Measurements from ENCODE around the gene CRYGA. TPM values are rescaled to one million over a fixed set of nuclear protein-coding genes. Genes with fewer than 3 reads are reported as not detected.

Gene CRYGA
- total RNA-seq, 2 experiments from 2014 or later = not detected

DNA sequence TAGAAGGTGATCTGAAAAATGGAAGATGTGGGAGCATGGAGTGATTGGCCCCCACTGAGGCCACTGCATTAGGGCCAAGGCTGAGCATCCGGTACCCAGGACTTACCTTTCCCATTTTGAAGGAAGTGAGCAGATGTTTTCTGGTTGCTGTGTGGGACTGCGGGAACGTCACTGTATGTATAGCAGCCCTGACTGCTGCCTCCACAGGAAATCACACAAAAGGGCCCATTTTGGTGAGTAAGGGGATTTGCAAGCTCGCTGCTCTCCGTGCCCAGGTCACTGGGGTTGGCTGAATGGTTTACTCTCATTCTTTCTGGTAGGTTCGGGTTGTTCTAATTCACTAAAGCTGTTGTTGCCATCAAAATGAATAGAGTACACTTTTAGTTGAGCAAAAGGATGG is 17.4 kb downstream of the CRYGA start, which contains the start of gene CRYGB:
Gene CRYGB, minus strand, starts transcription at position 153 of the 400 bp plus-strand sequence. Its CDS starts 38 bp downstream, at position 115.
- DNase-seq (no peak), ATAC-seq (ENCODE audit: poor library complexity) (no peak)
- no peaks in the 10 kb centered on the region for H3K4me1 ChIP-seq (ENCODE audit: insufficient read depth, low read length)
- no peaks in the 10 kb centered on the region for H3K4me1 Mint-ChIP-seq (ENCODE audit: low read depth)
- H3K27me3 ChIP-seq (ENCODE audit: control insufficient read depth in 1 of 2, insufficient read depth in 2 of 2, low read length in 2 of 2) = no peaks in the 10 kb centered on the region
- no peaks in the 10 kb centered on the region for H3K36me3 Mint-ChIP-seq (ENCODE audit: low read depth)
- H3K36me3 ChIP-seq (ENCODE audit: insufficient read depth, low read length) = no peaks in the 10 kb centered on the region
- TF ChIP-seq, protein P1, sequence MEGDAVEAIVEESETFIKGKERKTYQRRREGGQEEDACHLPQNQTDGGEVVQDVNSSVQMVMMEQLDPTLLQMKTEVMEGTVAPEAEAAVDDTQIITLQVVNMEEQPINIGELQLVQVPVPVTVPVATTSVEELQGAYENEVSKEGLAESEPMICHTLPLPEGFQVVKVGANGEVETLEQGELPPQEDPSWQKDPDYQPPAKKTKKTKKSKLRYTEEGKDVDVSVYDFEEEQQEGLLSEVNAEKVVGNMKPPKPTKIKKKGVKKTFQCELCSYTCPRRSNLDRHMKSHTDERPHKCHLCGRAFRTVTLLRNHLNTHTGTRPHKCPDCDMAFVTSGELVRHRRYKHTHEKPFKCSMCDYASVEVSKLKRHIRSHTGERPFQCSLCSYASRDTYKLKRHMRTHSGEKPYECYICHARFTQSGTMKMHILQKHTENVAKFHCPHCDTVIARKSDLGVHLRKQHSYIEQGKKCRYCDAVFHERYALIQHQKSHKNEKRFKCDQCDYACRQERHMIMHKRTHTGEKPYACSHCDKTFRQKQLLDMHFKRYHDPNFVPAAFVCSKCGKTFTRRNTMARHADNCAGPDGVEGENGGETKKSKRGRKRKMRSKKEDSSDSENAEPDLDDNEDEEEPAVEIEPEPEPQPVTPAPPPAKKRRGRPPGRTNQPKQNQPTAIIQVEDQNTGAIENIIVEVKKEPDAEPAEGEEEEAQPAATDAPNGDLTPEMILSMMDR (IDR thresholded peaks at IDR 0.05) = no peak
- POLR2A ChIA-PET = no interaction called here
- CTCF ChIA-PET = no interaction called here
- intact Hi-C loops (cut with DNase I, micrococcal nuclease) = no loop called here
- no peak within 1 kb of the TSS for H3K27ac ChIP-seq (ENCODE audit: low read depth in 1 of 2, low read length in 2 of 2)
- H3K27me3 Mint-ChIP-seq = no peaks in the 10 kb centered on the region
- H3K9me3 Mint-ChIP-seq = peaks cover 3% of the 10 kb centered on the region
- no peak within 1 kb of the TSS for H3K27ac Mint-ChIP-seq
- H3K4me3 ChIP-seq (ENCODE audit: low read length) = no peak within 1 kb of the TSS
- no peaks in the 10 kb centered on the region for H3K9me3 ChIP-seq (ENCODE audit: control insufficient read depth in 1 of 2, insufficient read depth in 1 of 2, low read length in 2 of 2)
- no peak within 1 kb of the TSS for H3K4me3 Mint-ChIP-seq

DNA sequence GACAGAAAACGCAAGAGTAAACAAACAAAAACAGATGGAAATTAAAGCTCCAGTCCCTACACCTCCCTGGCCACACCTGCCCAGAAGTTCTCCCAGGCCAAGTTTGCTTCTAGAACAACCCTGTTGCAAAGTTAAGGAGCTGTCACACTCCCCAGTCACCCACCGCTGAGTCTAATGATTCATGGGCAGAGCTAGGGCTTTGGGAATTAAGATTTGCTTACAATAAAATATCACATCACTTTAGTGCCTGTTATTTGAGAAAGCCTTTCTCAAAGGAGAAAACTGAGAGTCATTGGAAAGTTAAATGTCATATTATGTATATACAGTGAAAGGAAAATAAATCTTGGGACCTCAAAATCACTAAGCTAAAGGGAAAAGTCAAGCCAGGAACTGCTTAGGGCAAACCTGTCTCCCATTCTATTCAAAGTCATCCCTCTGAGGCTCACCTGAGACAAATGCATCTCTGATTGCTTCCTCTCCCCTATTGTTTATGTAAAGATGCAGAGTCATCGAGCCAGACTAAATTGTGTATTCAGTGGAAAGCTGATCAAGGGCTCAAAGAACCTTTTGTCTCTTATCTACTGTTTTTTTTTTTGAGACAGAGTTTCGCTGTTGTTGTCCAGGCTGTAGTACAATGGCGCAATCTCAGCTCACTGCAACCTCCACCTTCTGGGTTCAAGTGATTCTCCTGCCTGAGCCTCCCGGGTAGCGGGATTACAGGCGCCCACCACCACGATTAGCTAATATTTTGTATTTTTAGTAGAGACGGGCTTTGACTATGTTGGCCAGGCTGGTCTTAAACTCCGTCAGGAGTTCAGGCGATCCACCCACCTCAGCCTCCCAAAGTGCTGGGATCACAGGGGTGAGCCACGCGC is 20.2 kb downstream of the CRYGA start:
- Histone ChIP-seq H3K9me3 (ENCODE audit: control insufficient read depth in 1 of 2, insufficient read depth in 1 of 2, low read length in 2 of 2) (peaks cover 0 to 3% of the 10 kb centered on the region in 2 experiments), H3K27me3 (ENCODE audit: control insufficient read depth in 1 of 2, insufficient read depth in 2 of 2, low read length in 2 of 2) (no peaks in the 10 kb centered on the region), H3K4me1 (ENCODE audit: insufficient read depth, low read length) (no peaks in the 10 kb centered on the region), H3K4me3 (ENCODE audit: low read length) (no peak overlapping the region), H3K36me3 (ENCODE audit: insufficient read depth, low read length) (no peaks in the 10 kb centered on the region), H3K27ac (ENCODE audit: low read depth in 1 of 2, low read length in 2 of 2) (no peak overlapping the region)
- intact Hi-C loops (cut with DNase I, micrococcal nuclease) = no loop called here
- Mint-ChIP-seq H3K27me3 (no peaks in the 10 kb centered on the region), H3K4me1 (ENCODE audit: low read depth) (no peaks in the 10 kb centered on the region), H3K9me3 (no peaks in the 10 kb centered on the region), H3K27ac (no peak overlapping the region), H3K36me3 (ENCODE audit: low read depth) (no peaks in the 10 kb centered on the region), H3K4me3 (no peak overlapping the region)
- ATAC-seq (ENCODE audit: poor library complexity) (no peak), DNase-seq (no peak)
- TF ChIP-seq, protein P1 (IDR thresholded peaks at IDR 0.05) = no peak
- ChIA-PET CTCF (no interaction called here), POLR2A (interaction anchor here (0.6 kb wide), 1 partner anchor 156 kb away, joined by 3 read pairs; no protein-coding TSS in a partner anchor)

DNA sequence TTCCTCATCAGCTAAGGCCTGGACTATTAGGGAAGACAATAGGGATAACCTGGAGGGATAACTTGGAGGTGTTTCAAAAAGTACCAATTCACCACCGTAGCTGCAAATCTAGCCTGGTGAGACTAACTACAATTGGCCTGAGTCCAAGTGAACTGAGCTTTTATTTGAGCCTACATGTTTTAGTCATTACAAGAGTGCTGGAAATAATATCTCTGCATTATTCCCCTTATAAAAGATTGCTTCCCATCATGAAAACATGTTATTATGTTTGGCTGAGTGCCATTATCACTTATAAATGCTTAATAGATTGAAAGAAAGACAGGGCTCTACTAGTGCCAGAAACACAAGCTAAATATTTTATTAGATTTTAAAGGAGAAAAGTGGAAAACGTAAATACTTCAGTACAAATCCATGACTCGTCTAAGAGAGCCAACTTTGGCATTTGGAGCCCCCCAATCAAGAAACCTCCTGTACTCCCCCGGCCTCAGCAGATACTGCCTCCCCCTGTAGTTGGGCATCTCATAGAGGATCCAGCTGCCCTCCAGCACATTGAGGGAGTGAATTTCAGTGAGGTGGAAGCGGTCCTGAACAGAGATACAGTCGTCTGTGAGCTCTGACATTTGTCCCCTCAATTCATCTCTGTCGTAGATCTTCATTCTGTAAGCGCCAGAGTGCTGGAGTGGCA is 21.0 kb downstream of the CRYGA start:
- H3K27me3 ChIP-seq (ENCODE audit: control insufficient read depth in 1 of 2, insufficient read depth in 2 of 2, low read length in 2 of 2) = no peaks in the 10 kb centered on the region
- TF ChIP-seq, protein P1 (IDR thresholded peaks at IDR 0.05) = no peak
- peaks cover 0 to 3% of the 10 kb centered on the region in 2 experiments for H3K9me3 ChIP-seq (ENCODE audit: control insufficient read depth in 1 of 2, insufficient read depth in 1 of 2, low read length in 2 of 2)
- no peaks in the 10 kb centered on the region for H3K4me1 Mint-ChIP-seq (ENCODE audit: low read depth)
- H3K27me3 Mint-ChIP-seq = no peaks in the 10 kb centered on the region
- ATAC-seq (ENCODE audit: poor library complexity) (no peak), DNase-seq (no peak)
- H3K36me3 Mint-ChIP-seq (ENCODE audit: low read depth) = no peaks in the 10 kb centered on the region
- no peak overlapping the region for H3K27ac ChIP-seq (ENCODE audit: low read depth in 1 of 2, low read length in 2 of 2)
- H3K27ac Mint-ChIP-seq = no peak overlapping the region
- no peak overlapping the region for H3K4me3 ChIP-seq (ENCODE audit: low read length)
- H3K4me3 Mint-ChIP-seq = no peak overlapping the region
- intact Hi-C loops (cut with DNase I, micrococcal nuclease) = no loop called here
- H3K36me3 ChIP-seq (ENCODE audit: insufficient read depth, low read length) = no peaks in the 10 kb centered on the region
- no peaks in the 10 kb centered on the region for H3K4me1 ChIP-seq (ENCODE audit: insufficient read depth, low read length)
- ChIA-PET POLR2A (no interaction called here), CTCF (no interaction called here)
- no peaks in the 10 kb centered on the region for H3K9me3 Mint-ChIP-seq

Data from CD4-positive, alpha-beta T cell (primary cell).